Measurements from ENCODE around the gene HIVEP2.

GRCh38 chr6:142968601-142969000, 23.6 kb upstream of the HIVEP2 start:
- TF ChIP-seq CTCF (IDR thresholded peaks at IDR 0.05 in 8 of 11, conservative IDR thresholded peaks at IDR 0.05 in 3 of 11) (no peak), POLR2A (IDR thresholded peaks at IDR 0.05) (no peak), POLR2AphosphoS5 (IDR thresholded peaks at IDR 0.05) (no peak)
